ENCODE measurements around the gene CABS1.

Gene CABS1

DNA sequence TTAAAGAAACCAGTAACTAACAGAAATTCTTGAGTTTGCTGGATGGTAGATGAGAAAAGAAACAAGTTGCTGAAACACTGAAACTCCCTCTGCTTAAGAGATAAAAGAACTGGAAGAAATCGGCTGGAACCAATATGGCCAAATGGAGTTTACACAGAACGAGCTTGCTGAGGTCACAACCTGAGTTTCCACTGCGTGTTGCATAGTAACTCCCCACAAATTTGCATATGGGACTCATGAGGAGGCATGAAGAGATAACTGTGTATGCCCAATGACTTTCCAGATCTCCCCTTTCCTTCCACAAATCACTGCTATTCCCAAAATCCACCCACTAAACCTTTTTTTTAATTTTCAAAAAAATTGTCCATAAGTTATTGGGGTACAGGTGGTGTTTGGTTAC is 38.0 kb downstream of the CABS1 start:
- no peaks in the 10 kb centered on the region for H3K4me1 ChIP-seq (ENCODE audit: insufficient read depth, low read length, poor library complexity, severe bottlenecking)
- H3K9me2 ChIP-seq (replicated peaks; ENCODE audit: low read depth, low read length), result no peaks in the 10 kb centered on the region
- H3F3A ChIP-seq (ENCODE audit: low read depth), result no peaks in the 10 kb centered on the region
- no peak overlapping the region for H2AFZ ChIP-seq (ENCODE audit: low read length)
- H4K20me1 ChIP-seq (ENCODE audit: insufficient read depth, low read length, poor library complexity, severe bottlenecking), result no peaks in the 10 kb centered on the region
- no peaks in the 10 kb centered on the region for H3K27me3 ChIP-seq (ENCODE audit: insufficient read depth, low read length, poor library complexity, severe bottlenecking)
- TF ChIP-seq EZH2phosphoT487 (IDR thresholded peaks at IDR 0.05; ENCODE audit: borderline replicate concordance) (no peak), CTCF (conservative IDR thresholded peaks at IDR 0.05; ENCODE audit: low read length) (no peak)
- no peaks in the 10 kb centered on the region for H3K9me3 ChIP-seq (ENCODE audit: insufficient read depth, low read depth, low read length)
- no peaks in the 10 kb centered on the region for H3K36me3 ChIP-seq (ENCODE audit: insufficient read depth, low read length)
- H3K9ac ChIP-seq (ENCODE audit: low read depth, low read length, poor library complexity, severe bottlenecking), result no peak overlapping the region
- no peak overlapping the region for H3K4me2 ChIP-seq (ENCODE audit: low read depth, low read length, poor library complexity, severe bottlenecking)
- no peaks in the 10 kb centered on the region for H3K79me2 ChIP-seq (ENCODE audit: insufficient read depth, low read length)
- H3K4me3 ChIP-seq (ENCODE audit: low read length, poor library complexity, severe bottlenecking), result no peak overlapping the region

DNA sequence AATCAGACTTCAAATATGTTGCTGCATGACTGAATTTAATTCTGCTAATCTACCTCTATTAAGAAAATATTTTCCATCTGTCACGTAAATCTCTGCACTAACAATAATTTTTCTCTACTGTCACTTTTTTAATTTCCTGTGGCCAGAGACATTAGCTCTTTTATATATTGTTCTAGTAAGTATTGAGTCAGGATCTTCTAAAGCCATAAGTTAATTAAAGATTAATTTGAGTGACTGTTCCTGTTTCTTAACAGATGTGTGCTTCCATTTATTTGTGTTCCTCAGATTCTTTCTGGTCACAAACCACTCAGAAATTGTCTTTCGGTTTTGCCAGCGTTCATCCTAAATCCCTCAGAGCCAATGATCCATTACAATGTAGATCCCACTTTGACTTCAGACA is 45.8 kb downstream of the CABS1 start:
- no peak for TF ChIP-seq EZH2phosphoT487 (IDR thresholded peaks at IDR 0.05; ENCODE audit: borderline replicate concordance)
- no peak for TF ChIP-seq CTCF (conservative IDR thresholded peaks at IDR 0.05; ENCODE audit: low read length)
- Histone ChIP-seq H3K9ac (ENCODE audit: low read depth, low read length, poor library complexity, severe bottlenecking) (no peak overlapping the region), H4K20me1 (ENCODE audit: insufficient read depth, low read length, poor library complexity, severe bottlenecking) (no peaks in the 10 kb centered on the region)

DNA sequence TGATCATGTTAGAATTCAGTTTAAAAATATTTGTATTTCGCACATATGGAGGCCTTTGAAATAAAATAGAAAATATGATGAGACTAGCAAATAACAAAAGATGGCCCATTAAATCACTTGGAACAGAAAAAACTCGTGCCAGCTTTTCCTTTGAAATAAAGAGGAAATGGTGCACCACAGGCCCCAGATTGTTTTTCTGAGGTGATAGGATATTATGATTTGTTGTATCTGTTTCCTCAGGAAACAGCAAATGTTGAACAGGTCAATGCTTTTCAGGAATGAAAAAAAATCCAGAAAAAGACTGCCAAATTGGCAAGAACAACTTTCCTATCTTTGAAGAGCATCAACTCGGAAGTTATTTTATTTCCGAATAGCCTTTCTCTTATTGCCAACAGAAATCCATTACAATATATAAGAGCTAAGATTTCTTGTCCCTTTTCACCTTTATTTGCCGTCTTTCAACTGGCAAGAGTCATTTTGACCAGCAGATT is 48.0 kb downstream of the CABS1 start, which contains the start of gene SMR3B:
SMR3B (plus strand) TSS at position 441 of the 491 bp plus-strand sequence. CDS start 1,380 bp downstream, outside the sequence.
- no peaks in the 10 kb centered on the region for H3F3A ChIP-seq (ENCODE audit: low read depth)
- no peaks in the 10 kb centered on the region for H3K79me2 ChIP-seq (ENCODE audit: insufficient read depth, low read length)
- H4K20me1 ChIP-seq (ENCODE audit: insufficient read depth, low read length, poor library complexity, severe bottlenecking), result no peaks in the 10 kb centered on the region
- no peaks in the 10 kb centered on the region for H3K36me3 ChIP-seq (ENCODE audit: insufficient read depth, low read length)
- H3K9ac ChIP-seq (ENCODE audit: low read depth, low read length, poor library complexity, severe bottlenecking), result no peak within 1 kb of the TSS
- no peaks in the 10 kb centered on the region for H3K9me2 ChIP-seq (replicated peaks; ENCODE audit: low read depth, low read length)
- H2AFZ ChIP-seq (ENCODE audit: low read length), result no peak within 1 kb of the TSS
- TF ChIP-seq EZH2phosphoT487 (IDR thresholded peaks at IDR 0.05; ENCODE audit: borderline replicate concordance) (no peak), CTCF (conservative IDR thresholded peaks at IDR 0.05; ENCODE audit: low read length) (no peak)
- no peaks in the 10 kb centered on the region for H3K9me3 ChIP-seq (ENCODE audit: insufficient read depth, low read depth, low read length)
- no peak within 1 kb of the TSS for H3K4me2 ChIP-seq (ENCODE audit: low read depth, low read length, poor library complexity, severe bottlenecking)
- no peak within 1 kb of the TSS for H3K4me3 ChIP-seq (ENCODE audit: low read length, poor library complexity, severe bottlenecking)
- H3K27me3 ChIP-seq (ENCODE audit: insufficient read depth, low read length, poor library complexity, severe bottlenecking), result no peaks in the 10 kb centered on the region
- no peaks in the 10 kb centered on the region for H3K4me1 ChIP-seq (ENCODE audit: insufficient read depth, low read length, poor library complexity, severe bottlenecking)

More for the DNA sequence above, 45.8 kb downstream of the CABS1 start:
- no peaks in the 10 kb centered on the region for H3K27me3 ChIP-seq (ENCODE audit: insufficient read depth, low read length, poor library complexity, severe bottlenecking)
- H3F3A ChIP-seq (ENCODE audit: low read depth), result no peaks in the 10 kb centered on the region
- no peaks in the 10 kb centered on the region for H3K4me1 ChIP-seq (ENCODE audit: insufficient read depth, low read length, poor library complexity, severe bottlenecking)
- H3K4me3 ChIP-seq (ENCODE audit: low read length, poor library complexity, severe bottlenecking), result no peak overlapping the region
- H3K9me2 ChIP-seq (replicated peaks; ENCODE audit: low read depth, low read length), result no peaks in the 10 kb centered on the region
- no peak overlapping the region for H2AFZ ChIP-seq (ENCODE audit: low read length)
- H3K4me2 ChIP-seq (ENCODE audit: low read depth, low read length, poor library complexity, severe bottlenecking), result no peak overlapping the region
- H3K9me3 ChIP-seq (ENCODE audit: insufficient read depth, low read depth, low read length), result no peaks in the 10 kb centered on the region
- H3K79me2 ChIP-seq (ENCODE audit: insufficient read depth, low read length), result no peaks in the 10 kb centered on the region
- H3K36me3 ChIP-seq (ENCODE audit: insufficient read depth, low read length), result no peaks in the 10 kb centered on the region
